SK-N-SH treated with all-trans-retinoic acid at 6 μM for 48 hours (cell line): Measurements from ENCODE around the gene RIBC1.

Experiments used
- ATAC-seq: fragments of 200-7000 bp; cut with Tn5 transposase; 3 replicates; pipeline ENCODE4 v1.9.1; 2020; ENCODE audit warnings: mild to moderate bottlenecking, moderate library complexity
- ARNTL ChIP-seq: fragments of 450-650 bp; formaldehyde crosslinking; IDR thresholded peaks from 2 replicates; pipeline ENCODE4 v1.5.0; 2020; ENCODE audit warnings: low read depth, mild to moderate bottlenecking, moderate library complexity, borderline replicate concordance
- BACH2 ChIP-seq: fragments of 250-450 bp; sonication (Bioruptor Pico); IDR thresholded peaks from 2 replicates; pipeline ENCODE4 v1.9.0; 2021; ENCODE audit warnings: mild to moderate bottlenecking, borderline replicate concordance
- CREB5 ChIP-seq: fragments of 250-450 bp; sonication (Bioruptor Pico); IDR thresholded peaks from 2 replicates; pipeline ENCODE4 v1.5.1; 2020; ENCODE audit warnings: low read depth, mild to moderate bottlenecking, moderate library complexity
- CSDC2 ChIP-seq: fragments of 250-450 bp; sonication (Bioruptor Pico); IDR thresholded peaks from 2 replicates; pipeline ENCODE4 v1.5.0; 2020; ENCODE audit warnings: mild to moderate bottlenecking, moderate library complexity
- CSRNP3 ChIP-seq: fragments of 250-450 bp; sonication (Bioruptor Pico); IDR thresholded peaks from 2 replicates; pipeline ENCODE4 v1.5.1; 2021; ENCODE audit warnings: mild to moderate bottlenecking, moderate library complexity
- ESRRG ChIP-seq: fragments of 250-450 bp; sonication (Bioruptor Pico); IDR thresholded peaks from 2 replicates; pipeline ENCODE4 v1.6.1; 2021; ENCODE audit warnings: mild to moderate bottlenecking
- GLIS3 ChIP-seq: fragments of 250-450 bp; sonication (Bioruptor Pico); IDR thresholded peaks from 2 replicates; pipeline ENCODE4 v1.5.0; 2020; ENCODE audit warnings: mild to moderate bottlenecking, moderate library complexity
- ISL1 ChIP-seq: fragments of 250-450 bp; sonication (Bioruptor Pico); IDR thresholded peaks from 2 replicates; pipeline ENCODE4 v2.1.2; 2022; ENCODE audit warnings: mild to moderate bottlenecking, moderate library complexity
- OSR1 ChIP-seq: fragments of 250-450 bp; sonication (Bioruptor Pico); IDR thresholded peaks from 2 replicates; pipeline ENCODE4 v1.8.0; 2022; ENCODE audit warnings: moderate library complexity, mild to moderate bottlenecking, inconsistent platforms
- PATZ1 ChIP-seq: fragments of 250-450 bp; sonication (Bioruptor Pico); IDR thresholded peaks from 2 replicates; pipeline ENCODE4 v1.8.0; 2020; ENCODE audit warnings: mild to moderate bottlenecking, moderate library complexity, borderline replicate concordance
- PPARA ChIP-seq: fragments of 250-450 bp; sonication (Bioruptor Pico); IDR thresholded peaks from 2 replicates; pipeline ENCODE4 v1.5.0; 2020; ENCODE audit warnings: mild to moderate bottlenecking, borderline replicate concordance
- RARB ChIP-seq: fragments of 250-450 bp; sonication (Bioruptor Pico); IDR thresholded peaks from 2 replicates; pipeline ENCODE4 v1.8.0; 2021; ENCODE audit warnings: mild to moderate bottlenecking, moderate library complexity
- SNAI2 ChIP-seq: fragments of 250-450 bp; sonication (Bioruptor Pico); IDR thresholded peaks from 2 replicates; pipeline ENCODE4 v1.5.0; 2020; ENCODE audit warnings: mild to moderate bottlenecking, moderate library complexity
- TCF4 ChIP-seq: fragments of 250-450 bp; sonication (Bioruptor Pico); IDR thresholded peaks from 2 replicates; pipeline ENCODE4 v1.8.0; 2021; ENCODE audit warnings: mild to moderate bottlenecking, moderate library complexity, borderline replicate concordance
- TOX ChIP-seq: fragments of 250-450 bp; sonication (Bioruptor Pico); IDR thresholded peaks from 2 replicates; pipeline ENCODE4 v1.8.0; 2021; ENCODE audit warnings: mild to moderate bottlenecking, moderate library complexity, borderline replicate concordance
- TSHZ2 ChIP-seq: fragments of 250-450 bp; sonication (Bioruptor Pico); IDR thresholded peaks from 2 replicates; pipeline ENCODE4 v1.5.0; 2020; ENCODE audit warnings: mild to moderate bottlenecking, moderate library complexity
- ZC3H10 ChIP-seq: fragments of 250-450 bp; sonication (Bioruptor Pico); IDR thresholded peaks from 2 replicates; pipeline ENCODE4 v1.5.1; 2021; ENCODE audit warnings: mild to moderate bottlenecking, moderate library complexity
- ZFP3 ChIP-seq: fragments of 250-450 bp; sonication (Bioruptor Pico); IDR thresholded peaks from 2 replicates; pipeline ENCODE4 v1.5.0; 2020; ENCODE audit warnings: mild to moderate bottlenecking, moderate library complexity
- ZFP30 ChIP-seq: fragments of 450-650 bp; formaldehyde crosslinking; IDR thresholded peaks from 2 replicates; pipeline ENCODE4 v1.5.0; 2022; ENCODE audit warnings: mild to moderate bottlenecking, moderate library complexity
- ZNF565 ChIP-seq: fragments of 450-650 bp; formaldehyde crosslinking; conservative IDR thresholded peaks from 2 replicates; pipeline ENCODE4 v1.5.0; 2020; ENCODE audit warnings: low read depth, mild to moderate bottlenecking, moderate library complexity
- ZNF70 ChIP-seq: fragments of 450-650 bp; formaldehyde crosslinking; IDR thresholded peaks from 2 replicates; pipeline ENCODE4 v1.5.0; 2020; ENCODE audit warnings: mild to moderate bottlenecking, moderate library complexity
- ZNF8 ChIP-seq: fragments of 450-650 bp; formaldehyde crosslinking; IDR thresholded peaks from 2 replicates; pipeline ENCODE4 v1.5.0; 2020; ENCODE audit warnings: mild to moderate bottlenecking, moderate library complexity

Gene RIBC1

GRCh38 chrX:53374222-53374820 is 48.4 kb upstream of the RIBC1 start:
- peak; percentile 41 for ATAC-seq
- TF ChIP-seq ZFP3 (CRISPR knock-in tag): no peak
- TF ChIP-seq RARB (CRISPR knock-in tag): no peak
- TF ChIP-seq CREB5: no peak
- no peak for TF ChIP-seq CSDC2 (CRISPR knock-in tag)
- TF ChIP-seq ZC3H10: no peak
- no peak for TF ChIP-seq TOX (CRISPR knock-in tag)
- no peak for TF ChIP-seq TSHZ2 (CRISPR knock-in tag)
- TF ChIP-seq PPARA (CRISPR knock-in tag): no peak

GRCh38 chrX:53374923-53375322 is 47.8 kb upstream of the RIBC1 start:
- TF ChIP-seq ZNF70 (CRISPR knock-in tag) (no peak), SNAI2 (no peak), PPARA (CRISPR knock-in tag) (no peak), PATZ1 (CRISPR knock-in tag) (no peak), ISL1 (no peak), ZNF8 (CRISPR knock-in tag) (no peak), BACH2 (CRISPR knock-in tag) (no peak), ARNTL (CRISPR knock-in tag) (no peak), OSR1 (no peak), CREB5 (no peak), TOX (CRISPR knock-in tag) (no peak), TSHZ2 (CRISPR knock-in tag) (no peak), ZFP30 (CRISPR knock-in tag) (no peak), CSRNP3 (CRISPR knock-in tag) (no peak), GLIS3 (CRISPR knock-in tag) (no peak), ESRRG (no peak), ZFP3 (CRISPR knock-in tag) (no peak), ZNF565 (CRISPR knock-in tag) (no peak), TCF4 (CRISPR knock-in tag) (no peak)
- ATAC-seq: no peak
